Measurements from ENCODE around the gene SPTLC3. TPM values are rescaled to one million over a fixed set of nuclear protein-coding genes. Genes with fewer than 3 reads are reported as not detected.

SPTLC3 gene
- total and polyA plus RNA-seq, 12 donors, result 1.4 to 15.7 (median 8.7) TPM

DNA sequence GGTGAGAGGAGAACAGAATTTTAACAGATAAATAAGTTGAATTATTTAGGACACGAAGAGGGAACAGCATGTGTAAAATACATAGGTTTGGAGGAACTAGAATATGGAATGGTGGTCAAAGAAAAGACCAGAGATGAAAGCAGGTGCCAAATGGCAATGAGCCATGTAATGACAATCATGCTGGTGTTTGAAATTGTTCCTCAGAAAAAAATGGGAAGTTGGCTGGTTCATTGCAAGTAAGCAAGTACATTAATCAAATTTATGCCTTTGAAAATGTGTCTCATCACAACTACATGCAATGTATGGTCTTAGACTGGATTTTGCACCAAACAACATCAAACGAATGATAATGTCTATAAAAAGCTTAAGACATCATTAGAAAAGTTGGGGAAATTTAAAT is 83.3 kb downstream of the SPTLC3 start:
- no peak for TF ChIP-seq POLR2A (IDR thresholded peaks at IDR 0.05)
- TF ChIP-seq, protein P1, sequence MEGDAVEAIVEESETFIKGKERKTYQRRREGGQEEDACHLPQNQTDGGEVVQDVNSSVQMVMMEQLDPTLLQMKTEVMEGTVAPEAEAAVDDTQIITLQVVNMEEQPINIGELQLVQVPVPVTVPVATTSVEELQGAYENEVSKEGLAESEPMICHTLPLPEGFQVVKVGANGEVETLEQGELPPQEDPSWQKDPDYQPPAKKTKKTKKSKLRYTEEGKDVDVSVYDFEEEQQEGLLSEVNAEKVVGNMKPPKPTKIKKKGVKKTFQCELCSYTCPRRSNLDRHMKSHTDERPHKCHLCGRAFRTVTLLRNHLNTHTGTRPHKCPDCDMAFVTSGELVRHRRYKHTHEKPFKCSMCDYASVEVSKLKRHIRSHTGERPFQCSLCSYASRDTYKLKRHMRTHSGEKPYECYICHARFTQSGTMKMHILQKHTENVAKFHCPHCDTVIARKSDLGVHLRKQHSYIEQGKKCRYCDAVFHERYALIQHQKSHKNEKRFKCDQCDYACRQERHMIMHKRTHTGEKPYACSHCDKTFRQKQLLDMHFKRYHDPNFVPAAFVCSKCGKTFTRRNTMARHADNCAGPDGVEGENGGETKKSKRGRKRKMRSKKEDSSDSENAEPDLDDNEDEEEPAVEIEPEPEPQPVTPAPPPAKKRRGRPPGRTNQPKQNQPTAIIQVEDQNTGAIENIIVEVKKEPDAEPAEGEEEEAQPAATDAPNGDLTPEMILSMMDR (IDR thresholded peaks at IDR 0.05), result no peak
- H3K4me3 ChIP-seq, result no peak overlapping the region
- H3K27me3 ChIP-seq, result no peaks in the 10 kb centered on the region
- no peak overlapping the region for H3K27ac ChIP-seq
- no peaks in the 10 kb centered on the region for H3K9me3 ChIP-seq (replicated peaks in 1 of 3)
- no peaks in the 10 kb centered on the region for H3K36me3 ChIP-seq (replicated peaks in 1 of 2)
- DNase-seq, result no peak
- intact Hi-C loops (cut with DNase I), result no loop called here
- 69 to 88% (median 74%) methylated on average over 2 of the region's 2 CpGs for WGBS, 4 donors
- no peaks in the 10 kb centered on the region for H3K4me1 ChIP-seq (replicated peaks in 1 of 2)

DNA sequence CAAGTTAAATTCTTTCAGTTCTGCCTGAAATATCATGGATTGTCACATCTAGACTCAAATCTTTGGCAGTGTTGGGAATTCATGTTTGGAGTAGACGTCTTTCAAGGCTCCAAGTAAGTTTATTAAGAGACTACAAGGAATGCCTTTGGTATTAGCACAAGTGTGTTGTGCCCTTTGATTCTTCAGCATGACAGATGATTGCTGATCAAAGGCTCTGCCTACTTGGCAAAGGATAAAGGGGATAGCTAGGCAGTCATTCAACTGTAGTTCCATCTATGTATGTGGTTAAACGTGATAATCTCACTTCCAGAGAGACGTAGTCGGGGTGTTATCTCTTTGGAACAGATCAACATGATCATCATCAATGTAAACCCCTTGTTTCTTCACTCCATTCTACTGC is 86.2 kb downstream of the SPTLC3 start:
- no peaks in the 10 kb centered on the region for H3K36me3 ChIP-seq (replicated peaks in 1 of 2)
- H3K4me1 ChIP-seq (replicated peaks in 1 of 2), result no peaks in the 10 kb centered on the region
- no peaks in the 10 kb centered on the region for H3K27me3 ChIP-seq
- H3K9me3 ChIP-seq (replicated peaks in 1 of 3), result no peaks in the 10 kb centered on the region
- no peak overlapping the region for H3K4me3 ChIP-seq
- intact Hi-C loops (cut with DNase I), result no loop called here
- H3K27ac ChIP-seq, result no peak overlapping the region
- no peak for TF ChIP-seq POLR2A (IDR thresholded peaks at IDR 0.05)
- TF ChIP-seq, protein P1 (IDR thresholded peaks at IDR 0.05), result no peak
- 54 to 75% (median 56%) methylated on average over 4 of the region's 4 CpGs for WGBS, 4 donors
- no peak for DNase-seq

DNA sequence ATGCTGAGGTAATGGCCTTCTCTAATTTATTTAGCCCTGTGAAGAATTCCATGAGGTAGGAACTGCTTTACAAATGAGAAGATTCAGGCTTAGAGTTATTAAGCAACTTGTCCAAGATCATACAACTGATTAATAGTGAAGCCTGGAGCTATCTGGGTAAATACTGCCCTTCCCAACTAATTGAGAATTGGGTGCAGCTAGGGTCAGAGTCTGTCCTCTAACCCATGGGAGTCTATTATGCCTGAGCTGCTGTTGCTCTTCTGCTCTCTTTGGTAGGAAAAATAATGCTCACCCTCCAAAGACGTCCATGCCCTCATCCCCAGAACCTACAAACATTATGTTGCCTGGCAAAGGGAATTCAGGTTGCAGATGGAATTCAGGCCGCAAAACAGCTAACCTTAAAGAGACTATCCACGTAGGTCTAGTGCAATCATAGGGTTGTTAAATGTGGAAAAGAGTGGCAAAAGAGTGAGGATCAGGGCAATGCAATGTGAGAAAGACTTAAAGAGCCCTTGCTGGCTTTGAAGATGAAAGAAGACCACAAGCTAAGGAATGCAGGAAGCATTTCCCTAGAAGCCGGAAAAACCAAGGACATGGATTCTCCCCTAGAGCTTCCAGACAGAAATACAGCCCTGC is 90.1 kb downstream of the SPTLC3 start:
- H3K4me1 ChIP-seq (replicated peaks in 1 of 2), result no peaks in the 10 kb centered on the region
- TF ChIP-seq POLR2A (IDR thresholded peaks at IDR 0.05), result no peak
- TF ChIP-seq, protein P1 (IDR thresholded peaks at IDR 0.05), result no peak
- H3K9me3 ChIP-seq (replicated peaks in 1 of 3), result no peaks in the 10 kb centered on the region
- no peak overlapping the region for H3K27ac ChIP-seq
- no peak overlapping the region for H3K4me3 ChIP-seq
- H3K36me3 ChIP-seq (replicated peaks in 1 of 2), result no peaks in the 10 kb centered on the region
- no peaks in the 10 kb centered on the region for H3K27me3 ChIP-seq
- no peak for DNase-seq
- WGBS, 4 donors, result 88 to 93% (median 91%) methylated on average over 4 of the region's 4 CpGs
- intact Hi-C loops (cut with DNase I), result no loop called here

DNA sequence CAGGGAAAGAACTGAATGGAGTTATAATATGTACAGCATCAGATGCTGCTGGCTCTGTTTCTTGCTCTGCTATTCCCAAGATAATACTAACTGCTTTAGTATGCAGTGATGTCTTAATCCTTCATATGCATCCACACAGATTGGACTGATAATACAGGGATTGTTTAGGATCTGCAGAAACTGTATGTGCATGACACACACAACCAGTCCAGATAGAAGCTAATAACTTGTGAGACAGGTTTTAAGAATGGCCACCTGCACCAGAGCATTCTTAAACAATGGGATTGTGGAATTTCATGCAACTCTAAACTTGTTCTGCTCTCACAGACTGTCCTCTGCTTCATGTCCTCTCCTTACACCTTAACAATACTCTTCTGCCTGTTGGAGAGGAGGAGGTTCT is 90.9 kb downstream of the SPTLC3 start:
- Histone ChIP-seq H3K27ac (no peak overlapping the region), H3K4me1 (replicated peaks in 1 of 2) (no peaks in the 10 kb centered on the region), H3K9me3 (replicated peaks in 1 of 3) (no peaks in the 10 kb centered on the region), H3K4me3 (no peak overlapping the region), H3K36me3 (replicated peaks in 1 of 2) (no peaks in the 10 kb centered on the region), H3K27me3 (no peaks in the 10 kb centered on the region)
- TF ChIP-seq, protein P1 (IDR thresholded peaks at IDR 0.05), result no peak
- no peak for TF ChIP-seq POLR2A (IDR thresholded peaks at IDR 0.05)
- intact Hi-C loops (cut with DNase I), result loop anchor here (10.0 kb wide), 2 partner anchors 135 to 175 kb away; no protein-coding TSS in a partner anchor
- DNase-seq, result no peak

All from adrenal gland (tissue), 12 donors.